T-helper 2 cell treated with Interferon-gamma antibody and Interleukin-4, amounts not matched to agents 5 μg/mL and 100 μg/mL, for 36 hours (primary cell): ENCODE measurements around the gene RPAP2.
A peak's percentile ranks its signal among the peaks of the same experiment; 100 is the strongest.

ENCODE experiments used
- DNase-seq: peaks from one replicate; pipeline ENCODE4 v3.0.0; 2021; ENCODE audit warnings: low spot score
- H3K27ac Mint-ChIP-seq: one replicate; pipeline ENCODE4 v1.8.0; 2021; ENCODE audit warnings: mild to moderate bottlenecking, mixed read lengths
- H3K27me3 Mint-ChIP-seq: one replicate; pipeline ENCODE4 v1.8.0; 2021; ENCODE audit warnings: low read depth, mixed read lengths
- H3K36me3 Mint-ChIP-seq: one replicate; pipeline ENCODE4 v1.8.0; 2021; ENCODE audit warnings: low read depth, mixed read lengths
- H3K4me1 Mint-ChIP-seq: one replicate; pipeline ENCODE4 v1.8.0; 2021; ENCODE audit warnings: low read depth, mixed read lengths
- H3K4me3 Mint-ChIP-seq: one replicate; pipeline ENCODE4 v1.8.0; 2022; ENCODE audit warnings: mild to moderate bottlenecking, moderate library complexity, mixed read lengths
- H3K9me3 Mint-ChIP-seq: one replicate; pipeline ENCODE4 v1.8.0; 2021; ENCODE audit warnings: mixed read lengths

RPAP2 gene

GRCh38 chr1:92306020-92306419 is 7.2 kb downstream of the RPAP2 start:
- H3K4me3 Mint-ChIP-seq = no peak overlapping the region
- no peak overlapping the region for H3K27ac Mint-ChIP-seq
- H3K4me1 Mint-ChIP-seq = peaks cover 17% of the 10 kb centered on the region
- DNase-seq = no peak
- H3K9me3 Mint-ChIP-seq = no peaks in the 10 kb centered on the region
- peaks cover 40% of the 10 kb centered on the region for H3K36me3 Mint-ChIP-seq
- H3K27me3 Mint-ChIP-seq = no peaks in the 10 kb centered on the region

GRCh38 chr1:92307980-92308379 is 9.1 kb downstream of the RPAP2 start:
- H3K27me3 Mint-ChIP-seq = no peaks in the 10 kb centered on the region
- H3K9me3 Mint-ChIP-seq = no peaks in the 10 kb centered on the region
- no peak overlapping the region for H3K27ac Mint-ChIP-seq
- no peak for DNase-seq
- no peak overlapping the region for H3K4me3 Mint-ChIP-seq
- peaks cover 27% of the 10 kb centered on the region for H3K4me1 Mint-ChIP-seq
- H3K36me3 Mint-ChIP-seq = peaks cover 52% of the 10 kb centered on the region

- Mint-ChIP-seq H3K27ac (no peak overlapping the region), H3K9me3 (peaks cover 4% of the 10 kb centered on the region)
Measured at GRCh38 chr1:92310185-92310597, 11.3 kb downstream of the RPAP2 start.

GRCh38 chr1:92314024-92314423 is 15.2 kb downstream of the RPAP2 start:
- Mint-ChIP-seq H3K4me1 (peaks cover 73% of the 10 kb centered on the region), H3K27ac (peak overlapping the region; percentile 82), H3K36me3 (peaks cover 46% of the 10 kb centered on the region), H3K27me3 (no peaks in the 10 kb centered on the region), H3K9me3 (peaks cover 4% of the 10 kb centered on the region), H3K4me3 (peak overlapping the region; percentile 43)
- DNase-seq = no peak

More at GRCh38 chr1:92310185-92310597, 11.3 kb downstream of the RPAP2 start:
- no peak overlapping the region for H3K4me3 Mint-ChIP-seq
- H3K36me3 Mint-ChIP-seq = peaks cover 55% of the 10 kb centered on the region
- peaks cover 40% of the 10 kb centered on the region for H3K4me1 Mint-ChIP-seq
- DNase-seq = no peak
- no peaks in the 10 kb centered on the region for H3K27me3 Mint-ChIP-seq

- peak overlapping the region; percentile 75 for H3K4me3 Mint-ChIP-seq
- H3K27me3 Mint-ChIP-seq = no peaks in the 10 kb centered on the region
- peak overlapping the region; percentile 89 for H3K27ac Mint-ChIP-seq
- peaks cover 52% of the 10 kb centered on the region for H3K36me3 Mint-ChIP-seq
- DNase-seq = peak; percentile 64
- H3K4me1 Mint-ChIP-seq = peaks cover 72% of the 10 kb centered on the region
- H3K9me3 Mint-ChIP-seq = peaks cover 4% of the 10 kb centered on the region
Measured at GRCh38 chr1:92315766-92316599, 17.1 kb downstream of the RPAP2 start.

GRCh38 chr1:92317836-92318493 is 19.1 kb downstream of the RPAP2 start:
- peak overlapping the region; percentile 82 for H3K27ac Mint-ChIP-seq
- H3K4me3 Mint-ChIP-seq = peak overlapping the region; percentile 75

GRCh38 chr1:92323473-92324453 is 24.9 kb downstream of the RPAP2 start:
- Mint-ChIP-seq H3K4me3 (peak overlapping the region; percentile 76), H3K36me3 (peaks cover 75% of the 10 kb centered on the region)
- no peak for DNase-seq

More at GRCh38 chr1:92317836-92318493, 19.1 kb downstream of the RPAP2 start:
- peaks cover 63% of the 10 kb centered on the region for H3K4me1 Mint-ChIP-seq
- no peaks in the 10 kb centered on the region for H3K27me3 Mint-ChIP-seq
- DNase-seq = peak; percentile 43
- peaks cover 4% of the 10 kb centered on the region for H3K9me3 Mint-ChIP-seq
- H3K36me3 Mint-ChIP-seq = peaks cover 44% of the 10 kb centered on the region

GRCh38 chr1:92324784-92325183 is 25.9 kb downstream of the RPAP2 start:
- Mint-ChIP-seq H3K9me3 (peaks cover 36% of the 10 kb centered on the region), H3K36me3 (peaks cover 78% of the 10 kb centered on the region), H3K27ac (peak overlapping the region; percentile 51), H3K4me3 (peak overlapping the region; percentile 61), H3K27me3 (no peaks in the 10 kb centered on the region), H3K4me1 (peaks cover 26% of the 10 kb centered on the region)
- DNase-seq = no peak

More at GRCh38 chr1:92323473-92324453, 24.9 kb downstream of the RPAP2 start:
- H3K27ac Mint-ChIP-seq = peak overlapping the region; percentile 90
- peaks cover 33% of the 10 kb centered on the region for H3K9me3 Mint-ChIP-seq
- H3K4me1 Mint-ChIP-seq = peaks cover 35% of the 10 kb centered on the region
- H3K27me3 Mint-ChIP-seq = no peaks in the 10 kb centered on the region

GRCh38 chr1:92326681-92327080 is 27.8 kb downstream of the RPAP2 start:
- Mint-ChIP-seq H3K36me3 (peaks cover 79% of the 10 kb centered on the region), H3K27ac (no peak overlapping the region), H3K4me1 (peaks cover 30% of the 10 kb centered on the region), H3K4me3 (no peak overlapping the region), H3K9me3 (peaks cover 42% of the 10 kb centered on the region), H3K27me3 (no peaks in the 10 kb centered on the region)
- no peak for DNase-seq

GRCh38 chr1:92327794-92328193 is 28.9 kb downstream of the RPAP2 start:
- DNase-seq = no peak
- H3K9me3 Mint-ChIP-seq = peaks cover 42% of the 10 kb centered on the region
- no peaks in the 10 kb centered on the region for H3K27me3 Mint-ChIP-seq
- H3K4me1 Mint-ChIP-seq = peaks cover 34% of the 10 kb centered on the region
- H3K36me3 Mint-ChIP-seq = peaks cover 82% of the 10 kb centered on the region
- no peak overlapping the region for H3K4me3 Mint-ChIP-seq
- H3K27ac Mint-ChIP-seq = no peak overlapping the region

- H3K27me3 Mint-ChIP-seq = no peaks in the 10 kb centered on the region
- H3K9me3 Mint-ChIP-seq = peaks cover 42% of the 10 kb centered on the region
- H3K27ac Mint-ChIP-seq = no peak overlapping the region
- H3K4me1 Mint-ChIP-seq = peaks cover 21% of the 10 kb centered on the region
- peaks cover 81% of the 10 kb centered on the region for H3K36me3 Mint-ChIP-seq
- H3K4me3 Mint-ChIP-seq = no peak overlapping the region
- DNase-seq = no peak
Measured at GRCh38 chr1:92329347-92330129, 30.7 kb downstream of the RPAP2 start.

- Mint-ChIP-seq H3K9me3 (peaks cover 10% of the 10 kb centered on the region), H3K4me3 (no peak overlapping the region), H3K27me3 (no peaks in the 10 kb centered on the region), H3K27ac (no peak overlapping the region), H3K4me1 (peaks cover 14% of the 10 kb centered on the region), H3K36me3 (peaks cover 53% of the 10 kb centered on the region)
- no peak for DNase-seq
Measured at GRCh38 chr1:92333668-92334067, 34.8 kb downstream of the RPAP2 start.

GRCh38 chr1:92340154-92340553 is 41.3 kb downstream of the RPAP2 start:
- no peaks in the 10 kb centered on the region for H3K9me3 Mint-ChIP-seq
- no peak for DNase-seq
- peaks cover 29% of the 10 kb centered on the region for H3K36me3 Mint-ChIP-seq
- no peaks in the 10 kb centered on the region for H3K4me1 Mint-ChIP-seq
- H3K27ac Mint-ChIP-seq = no peak overlapping the region
- no peaks in the 10 kb centered on the region for H3K27me3 Mint-ChIP-seq
- H3K4me3 Mint-ChIP-seq = no peak overlapping the region
